Natural killer cell (primary cell): ENCODE results near the gene PPP1R14B. TPM values are rescaled to one million over a fixed set of nuclear protein-coding genes. Genes with fewer than 3 reads are reported as not detected.

Source experiments
- ATAC-seq, 3 donors: fragments of 150-1000 bp in 2 of 3; fragments of 200-7000 bp in 1 of 3; cut with Tn5 transposase; 1 replicate in 1 of 3; 2 replicates in 2 of 3; pipeline ENCODE4 v1.10.0; 2021; ENCODE audit warnings: mild to moderate bottlenecking in 2 of 3, moderate library complexity in 2 of 3
- DNase-seq, 2 donors: peaks; one replicate each; pipeline versions ENCODE4 v3.0.0 to v3.0.0-alpha.2; 2013 to 2021; ENCODE audit warnings: mixed read lengths in 1 of 2
- H3K27ac ChIP-seq: one replicate; pipeline ENCODE4 v1.5.1; 2013; ENCODE audit warnings: mild to moderate bottlenecking, low read length
- H3K27me3 ChIP-seq: one replicate; pipeline ENCODE4 v1.6.1; 2013; ENCODE audit warnings: low read length; ENCODE audit not compliant: control insufficient read depth, insufficient read depth
- H3K36me3 ChIP-seq: one replicate; pipeline ENCODE4 v1.6.1; 2013; ENCODE audit warnings: low read length; ENCODE audit not compliant: control insufficient read depth, insufficient read depth
- H3K4me1 ChIP-seq: one replicate; pipeline ENCODE4 v1.6.1; 2013; ENCODE audit warnings: low read length; ENCODE audit not compliant: control insufficient read depth, insufficient read depth
- H3K4me3 ChIP-seq: one replicate; pipeline ENCODE4 v1.5.1; 2013; ENCODE audit warnings: low read length
- H3K9me3 ChIP-seq: one replicate; pipeline ENCODE4 v1.6.1; 2013; ENCODE audit warnings: low read length; ENCODE audit not compliant: control insufficient read depth, insufficient read depth
- H3K27ac Mint-ChIP-seq, 2 donors: one replicate each; pipeline ENCODE4 v1.8.0; 2022; ENCODE audit warnings: mild to moderate bottlenecking in 2 of 2, mixed read lengths in 2 of 2, moderate library complexity in 1 of 2
- H3K27me3 Mint-ChIP-seq, 2 donors: one replicate each; pipeline ENCODE4 v1.8.0; 2022; ENCODE audit warnings: low read depth in 2 of 2, mixed read lengths in 2 of 2
- H3K36me3 Mint-ChIP-seq: one replicate; pipeline ENCODE4 v1.8.0; 2022; ENCODE audit warnings: mixed read lengths
- H3K4me1 Mint-ChIP-seq, 2 donors: one replicate each; pipeline ENCODE4 v1.8.0; 2022; ENCODE audit warnings: mixed read lengths in 2 of 2
- H3K4me3 Mint-ChIP-seq: one replicate; pipeline ENCODE4 v1.8.0; 2022; ENCODE audit warnings: mild to moderate bottlenecking, moderate library complexity, mixed read lengths
- H3K9me3 Mint-ChIP-seq, 2 donors: one replicate each; pipeline ENCODE4 v1.8.0; 2022; ENCODE audit warnings: mixed read lengths in 2 of 2
- WGBS: methylation state at CpG from one replicate; pipeline ENCODE4 v1.1.7; 2013; ENCODE audit warnings: missing lambda C conversion rate; ENCODE audit not compliant: insufficient coverage; 5-methylcytosine and 5-hydroxymethylcytosine counted together
- intact Hi-C: fragments of 100-400 bp; cut with micrococcal nuclease; formaldehyde crosslinking; loops from one replicate; pipeline ENCODE4 v1.14.2; 2022
- total RNA-seq, 4 donors: library from RNA; stranded (reverse); fragments of 120-200 nt in 1 of 4; gene quantifications; one replicate each; pipeline versions ENCODE4 v1.2.3 to v1.2.4, GENCODE V29; 2013 to 2022
- TF ChIP-seq, protein P1 (sequence below): fragments of 200-600 bp; IDR thresholded peaks from one replicate; pipeline ENCODE4 v1.8.0; 2022; ENCODE audit warnings: antibody characterized with exemption

Gene PPP1R14B
- total RNA-seq, 3 donors from 2014 or later (not counting 1 experiment from before 2014, with no cell fraction given), result 16.9 to 21.3 (median 21.0) TPM

- Mint-ChIP-seq H3K27ac (peak overlapping the region in 1 of 2 donors; percentile 58), H3K4me1 (peaks cover 23 to 46% of the 10 kb centered on the region in 2 donors), H3K36me3 (peaks cover 8% of the 10 kb centered on the region), H3K9me3 (no peaks in the 10 kb centered on the region), H3K4me3 (no peak overlapping the region), H3K27me3 (no peaks in the 10 kb centered on the region)
- WGBS, result 94% methylated on average over 28 of the region's 30 CpGs
- TF ChIP-seq, protein P1, sequence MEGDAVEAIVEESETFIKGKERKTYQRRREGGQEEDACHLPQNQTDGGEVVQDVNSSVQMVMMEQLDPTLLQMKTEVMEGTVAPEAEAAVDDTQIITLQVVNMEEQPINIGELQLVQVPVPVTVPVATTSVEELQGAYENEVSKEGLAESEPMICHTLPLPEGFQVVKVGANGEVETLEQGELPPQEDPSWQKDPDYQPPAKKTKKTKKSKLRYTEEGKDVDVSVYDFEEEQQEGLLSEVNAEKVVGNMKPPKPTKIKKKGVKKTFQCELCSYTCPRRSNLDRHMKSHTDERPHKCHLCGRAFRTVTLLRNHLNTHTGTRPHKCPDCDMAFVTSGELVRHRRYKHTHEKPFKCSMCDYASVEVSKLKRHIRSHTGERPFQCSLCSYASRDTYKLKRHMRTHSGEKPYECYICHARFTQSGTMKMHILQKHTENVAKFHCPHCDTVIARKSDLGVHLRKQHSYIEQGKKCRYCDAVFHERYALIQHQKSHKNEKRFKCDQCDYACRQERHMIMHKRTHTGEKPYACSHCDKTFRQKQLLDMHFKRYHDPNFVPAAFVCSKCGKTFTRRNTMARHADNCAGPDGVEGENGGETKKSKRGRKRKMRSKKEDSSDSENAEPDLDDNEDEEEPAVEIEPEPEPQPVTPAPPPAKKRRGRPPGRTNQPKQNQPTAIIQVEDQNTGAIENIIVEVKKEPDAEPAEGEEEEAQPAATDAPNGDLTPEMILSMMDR, result no peak
- Histone ChIP-seq H3K27me3 (no peaks in the 10 kb centered on the region), H3K4me1 (peaks cover 27% of the 10 kb centered on the region), H3K9me3 (no peaks in the 10 kb centered on the region), H3K4me3 (no peak overlapping the region), H3K36me3 (peaks cover 47% of the 10 kb centered on the region), H3K27ac (no peak overlapping the region)
- intact Hi-C loops, result no loop called here
- no peak for DNase-seq
- no peak for ATAC-seq
Observed at GRCh38 chr11:64211181-64211872, 35.4 kb downstream of the PPP1R14B start.

- H3K4me3 Mint-ChIP-seq, result no peak overlapping the region
- ATAC-seq, result no peak
- intact Hi-C loops, result no loop called here
- Histone ChIP-seq H3K9me3 (no peaks in the 10 kb centered on the region), H3K27me3 (no peaks in the 10 kb centered on the region), H3K36me3 (peaks cover 47% of the 10 kb centered on the region), H3K4me1 (peaks cover 35% of the 10 kb centered on the region), H3K4me3 (no peak overlapping the region), H3K27ac (no peak overlapping the region)
- 96% methylated on average over 24 of the region's 24 CpGs for WGBS
- TF ChIP-seq, protein P1, result no peak
- H3K36me3 Mint-ChIP-seq, result peaks cover 8% of the 10 kb centered on the region
- H3K4me1 Mint-ChIP-seq, result peaks cover 30 to 55% of the 10 kb centered on the region in 2 donors
- DNase-seq, result no peak
- no peaks in the 10 kb centered on the region for H3K27me3 Mint-ChIP-seq
- no peaks in the 10 kb centered on the region for H3K9me3 Mint-ChIP-seq
- H3K27ac Mint-ChIP-seq, result peak overlapping the region; percentile 88 to 96
Observed at GRCh38 chr11:64210301-64211020, 36.3 kb downstream of the PPP1R14B start.

GRCh38 chr11:64209563-64209843 lies 37.2 kb downstream of the PPP1R14B start:
- peaks cover 34 to 59% of the 10 kb centered on the region in 2 donors for H3K4me1 Mint-ChIP-seq
- intact Hi-C loops, result loop anchor here (5.0 kb wide), 1 partner anchor 133 kb away; the partner anchor contains the start of gene CCDC88B

More at GRCh38 chr11:64209563-64209843, 37.2 kb downstream of the PPP1R14B start:
- Histone ChIP-seq H3K27ac (no peak overlapping the region), H3K4me1 (peaks cover 45% of the 10 kb centered on the region), H3K9me3 (no peaks in the 10 kb centered on the region), H3K27me3 (no peaks in the 10 kb centered on the region), H3K4me3 (no peak overlapping the region), H3K36me3 (peaks cover 39% of the 10 kb centered on the region)
- H3K4me3 Mint-ChIP-seq, result no peak overlapping the region
- no peaks in the 10 kb centered on the region for H3K27me3 Mint-ChIP-seq
- peaks cover 8% of the 10 kb centered on the region for H3K36me3 Mint-ChIP-seq
- WGBS, result 92% methylated on average over 8 of the region's 8 CpGs
- TF ChIP-seq, protein P1, result no peak
- no peaks in the 10 kb centered on the region for H3K9me3 Mint-ChIP-seq
- DNase-seq (no peak), ATAC-seq (no peak)
- peak overlapping the region; percentile 88 to 96 for H3K27ac Mint-ChIP-seq
